Activated naive CD8-positive, alpha-beta T cell treated with anti-CD3 and anti-CD28 coated beads, Interleukin-2, amount 50 U/mL, for 24 hours (primary cell): ENCODE data around the gene SPACA7.

Experiments
- ATAC-seq: fragments of 150-1000 bp; cut with Tn5 transposase; one replicate; pipeline ENCODE4 v1.10.0; 2021
- DNase-seq: peaks from one replicate; pipeline ENCODE4 v3.0.0; 2021
- H3K27ac Mint-ChIP-seq: one replicate; pipeline ENCODE4 v1.8.0; 2021; ENCODE audit warnings: mild to moderate bottlenecking, mixed read lengths
- H3K27me3 Mint-ChIP-seq: one replicate; pipeline ENCODE4 v1.8.0; 2021; ENCODE audit warnings: mixed read lengths
- H3K36me3 Mint-ChIP-seq: one replicate; pipeline ENCODE4 v1.8.0; 2021; ENCODE audit warnings: low read depth, mixed read lengths
- H3K4me1 Mint-ChIP-seq: one replicate; pipeline ENCODE4 v1.8.0; 2021; ENCODE audit warnings: mixed read lengths
- H3K4me3 Mint-ChIP-seq: one replicate; pipeline ENCODE4 v1.8.0; 2021; ENCODE audit warnings: mild to moderate bottlenecking, moderate library complexity, mixed read lengths
- H3K9me3 Mint-ChIP-seq: one replicate; pipeline ENCODE4 v1.8.0; 2021; ENCODE audit warnings: mixed read lengths

Gene SPACA7

DNA sequence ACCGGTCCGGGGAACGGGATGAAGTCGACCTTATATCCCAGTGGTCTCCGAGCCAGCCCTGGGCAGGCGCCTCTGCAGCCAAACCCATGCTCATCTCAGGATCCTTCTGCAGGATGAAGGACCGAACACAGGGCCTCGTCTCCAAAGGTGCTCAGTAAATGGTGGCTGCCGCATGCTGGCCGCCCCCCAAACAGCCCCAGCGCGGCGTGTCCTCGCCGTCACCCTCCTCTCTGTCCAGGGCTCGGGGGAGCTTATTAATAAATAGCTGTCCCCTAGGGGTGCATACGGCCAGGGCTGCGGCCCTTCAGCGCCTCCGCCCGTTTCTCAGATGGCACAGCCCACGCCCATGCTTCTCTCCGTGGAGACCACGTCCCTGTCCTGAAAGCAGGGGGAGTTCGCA, 32.6 kb upstream of the SPACA7 start:
- no peak for ATAC-seq
- no peak overlapping the region for H3K4me3 Mint-ChIP-seq
- no peaks in the 10 kb centered on the region for H3K9me3 Mint-ChIP-seq
- H3K27me3 Mint-ChIP-seq, result peaks cover 24% of the 10 kb centered on the region
- H3K36me3 Mint-ChIP-seq, result no peaks in the 10 kb centered on the region
- DNase-seq, result no peak
- no peaks in the 10 kb centered on the region for H3K4me1 Mint-ChIP-seq
- no peak overlapping the region for H3K27ac Mint-ChIP-seq

DNA sequence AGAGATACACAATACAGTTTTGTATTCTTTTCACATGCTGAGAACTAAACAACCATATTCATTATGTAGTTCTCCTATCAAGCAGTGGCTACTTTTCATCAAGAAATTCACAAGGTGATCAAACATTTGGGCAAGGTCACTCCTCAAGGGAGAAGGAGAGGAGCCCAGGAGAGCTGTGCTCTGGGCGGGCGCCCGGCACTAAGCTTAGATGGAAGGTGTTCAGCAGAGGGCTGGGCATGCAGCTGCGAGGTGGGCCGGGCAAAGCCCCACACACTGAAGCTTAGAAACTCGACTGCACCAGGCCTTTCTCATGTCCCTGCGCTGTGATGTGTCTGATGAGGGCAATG, 30.4 kb upstream of the SPACA7 start:
- DNase-seq, result no peak
- Mint-ChIP-seq H3K4me3 (no peak overlapping the region), H3K27ac (no peak overlapping the region), H3K9me3 (no peaks in the 10 kb centered on the region), H3K36me3 (no peaks in the 10 kb centered on the region), H3K27me3 (peaks cover 29% of the 10 kb centered on the region), H3K4me1 (no peaks in the 10 kb centered on the region)
- no peak for ATAC-seq

- Mint-ChIP-seq H3K27me3 (peaks cover 29% of the 10 kb centered on the region), H3K4me3 (no peak overlapping the region), H3K36me3 (no peaks in the 10 kb centered on the region), H3K27ac (no peak overlapping the region), H3K4me1 (no peaks in the 10 kb centered on the region), H3K9me3 (no peaks in the 10 kb centered on the region)
- DNase-seq (no peak), ATAC-seq (no peak)
Measured at GRCh38 chr13:112346173-112346898, 29.8 kb upstream of the SPACA7 start.

- H3K9me3 Mint-ChIP-seq, result no peaks in the 10 kb centered on the region
- DNase-seq, result no peak
- H3K27me3 Mint-ChIP-seq, result peaks cover 29% of the 10 kb centered on the region
- no peak overlapping the region for H3K27ac Mint-ChIP-seq
- H3K36me3 Mint-ChIP-seq, result no peaks in the 10 kb centered on the region
- no peaks in the 10 kb centered on the region for H3K4me1 Mint-ChIP-seq
- no peak for ATAC-seq
- H3K4me3 Mint-ChIP-seq, result no peak overlapping the region
Measured at GRCh38 chr13:112346899-112347229, 29.3 kb upstream of the SPACA7 start.

- Mint-ChIP-seq H3K4me1 (no peaks in the 10 kb centered on the region), H3K4me3 (no peak overlapping the region), H3K9me3 (no peaks in the 10 kb centered on the region), H3K27ac (no peak overlapping the region), H3K27me3 (peaks cover 29% of the 10 kb centered on the region), H3K36me3 (no peaks in the 10 kb centered on the region)
- ATAC-seq (no peak), DNase-seq (no peak)
Measured at GRCh38 chr13:112347986-112348385, 28.2 kb upstream of the SPACA7 start.

GRCh38 chr13:112348642-112349345, 27.4 kb upstream of the SPACA7 start:
- Mint-ChIP-seq H3K4me1 (no peaks in the 10 kb centered on the region), H3K36me3 (no peaks in the 10 kb centered on the region), H3K4me3 (no peak overlapping the region), H3K9me3 (no peaks in the 10 kb centered on the region), H3K27me3 (peaks cover 29% of the 10 kb centered on the region), H3K27ac (no peak overlapping the region)
- ATAC-seq, result no peak
- no peak for DNase-seq

- no peaks in the 10 kb centered on the region for H3K36me3 Mint-ChIP-seq
- peaks cover 29% of the 10 kb centered on the region for H3K27me3 Mint-ChIP-seq
- H3K27ac Mint-ChIP-seq, result no peak overlapping the region
- H3K4me3 Mint-ChIP-seq, result no peak overlapping the region
- no peaks in the 10 kb centered on the region for H3K4me1 Mint-ChIP-seq
- DNase-seq, result no peak
- ATAC-seq, result no peak
- no peaks in the 10 kb centered on the region for H3K9me3 Mint-ChIP-seq
Measured at GRCh38 chr13:112349681-112350080, 26.5 kb upstream of the SPACA7 start.

DNA sequence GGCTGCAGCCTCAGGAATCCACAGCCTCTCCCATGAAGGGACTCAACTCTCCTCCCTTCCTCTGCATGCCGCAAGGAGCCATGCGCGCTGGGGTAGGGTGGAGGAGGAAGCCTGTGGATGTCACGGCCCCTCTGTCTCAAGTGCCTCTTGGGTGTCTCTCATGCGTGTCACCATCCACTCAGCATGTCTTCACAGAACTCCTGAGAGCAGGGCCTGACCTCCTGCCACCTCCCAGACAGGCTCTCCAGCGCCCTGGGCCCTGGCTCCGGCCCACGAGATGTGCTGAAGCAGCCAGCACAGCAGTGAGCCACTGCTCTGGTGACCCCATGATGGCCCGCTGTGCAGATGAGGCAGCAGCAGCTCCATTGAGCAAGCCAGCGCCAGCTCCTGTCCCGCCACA, 25.9 kb upstream of the SPACA7 start:
- Mint-ChIP-seq H3K36me3 (no peaks in the 10 kb centered on the region), H3K27me3 (peaks cover 29% of the 10 kb centered on the region)
- no peak for ATAC-seq

DNA sequence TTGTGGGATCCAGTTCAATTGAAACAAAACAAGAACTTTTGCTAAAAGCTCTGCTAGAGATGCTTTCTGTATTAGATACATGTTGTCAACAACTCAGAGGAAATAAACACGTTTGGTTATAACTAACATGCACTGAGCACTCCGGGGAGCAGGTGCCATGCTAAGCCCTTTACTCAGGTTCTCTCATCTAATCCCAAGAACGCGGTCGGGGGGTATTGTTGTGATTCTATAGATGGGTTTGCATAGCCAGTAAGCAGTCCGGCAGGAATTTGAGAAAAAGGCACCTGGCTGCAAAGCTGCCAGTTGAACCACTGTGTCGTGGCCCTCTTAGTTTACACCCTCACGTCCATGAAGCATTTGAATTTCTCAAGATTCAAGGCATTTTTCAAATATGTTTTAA, 24.3 kb upstream of the SPACA7 start:
- ATAC-seq, result no peak
- H3K4me3 Mint-ChIP-seq, result no peak overlapping the region
- no peak for DNase-seq
- H3K27ac Mint-ChIP-seq, result no peak overlapping the region
- H3K27me3 Mint-ChIP-seq, result peaks cover 19% of the 10 kb centered on the region
- no peaks in the 10 kb centered on the region for H3K36me3 Mint-ChIP-seq
- H3K9me3 Mint-ChIP-seq, result no peaks in the 10 kb centered on the region
- H3K4me1 Mint-ChIP-seq, result no peaks in the 10 kb centered on the region

More for the DNA sequence above, 25.9 kb upstream of the SPACA7 start:
- DNase-seq, result no peak
- no peaks in the 10 kb centered on the region for H3K9me3 Mint-ChIP-seq
- no peak overlapping the region for H3K4me3 Mint-ChIP-seq
- no peaks in the 10 kb centered on the region for H3K4me1 Mint-ChIP-seq
- H3K27ac Mint-ChIP-seq, result no peak overlapping the region

DNA sequence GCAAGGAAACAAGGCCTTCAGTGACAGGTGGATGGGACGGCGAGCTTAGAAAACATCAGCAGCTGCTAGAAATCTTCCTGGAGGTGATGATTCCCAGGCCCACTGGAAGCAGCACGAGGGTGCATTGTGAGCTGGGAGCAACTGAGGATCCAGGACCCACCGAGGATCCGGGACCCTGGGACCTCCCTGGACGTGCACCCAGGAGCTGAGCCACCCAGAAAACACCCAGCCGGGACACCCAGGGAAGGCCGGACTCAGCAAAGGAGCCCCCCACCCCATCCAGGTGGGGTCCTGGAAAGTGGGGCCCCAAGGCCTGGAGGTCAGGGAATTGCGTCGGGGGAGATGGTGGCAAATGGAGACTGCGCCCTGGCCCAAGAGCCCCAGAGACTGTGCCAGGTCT, 22.3 kb upstream of the SPACA7 start:
- Mint-ChIP-seq H3K9me3 (peaks cover 11% of the 10 kb centered on the region), H3K36me3 (no peaks in the 10 kb centered on the region), H3K4me3 (no peak overlapping the region), H3K27ac (no peak overlapping the region), H3K27me3 (peaks cover 3% of the 10 kb centered on the region), H3K4me1 (no peaks in the 10 kb centered on the region)
- ATAC-seq (no peak), DNase-seq (no peak)

DNA sequence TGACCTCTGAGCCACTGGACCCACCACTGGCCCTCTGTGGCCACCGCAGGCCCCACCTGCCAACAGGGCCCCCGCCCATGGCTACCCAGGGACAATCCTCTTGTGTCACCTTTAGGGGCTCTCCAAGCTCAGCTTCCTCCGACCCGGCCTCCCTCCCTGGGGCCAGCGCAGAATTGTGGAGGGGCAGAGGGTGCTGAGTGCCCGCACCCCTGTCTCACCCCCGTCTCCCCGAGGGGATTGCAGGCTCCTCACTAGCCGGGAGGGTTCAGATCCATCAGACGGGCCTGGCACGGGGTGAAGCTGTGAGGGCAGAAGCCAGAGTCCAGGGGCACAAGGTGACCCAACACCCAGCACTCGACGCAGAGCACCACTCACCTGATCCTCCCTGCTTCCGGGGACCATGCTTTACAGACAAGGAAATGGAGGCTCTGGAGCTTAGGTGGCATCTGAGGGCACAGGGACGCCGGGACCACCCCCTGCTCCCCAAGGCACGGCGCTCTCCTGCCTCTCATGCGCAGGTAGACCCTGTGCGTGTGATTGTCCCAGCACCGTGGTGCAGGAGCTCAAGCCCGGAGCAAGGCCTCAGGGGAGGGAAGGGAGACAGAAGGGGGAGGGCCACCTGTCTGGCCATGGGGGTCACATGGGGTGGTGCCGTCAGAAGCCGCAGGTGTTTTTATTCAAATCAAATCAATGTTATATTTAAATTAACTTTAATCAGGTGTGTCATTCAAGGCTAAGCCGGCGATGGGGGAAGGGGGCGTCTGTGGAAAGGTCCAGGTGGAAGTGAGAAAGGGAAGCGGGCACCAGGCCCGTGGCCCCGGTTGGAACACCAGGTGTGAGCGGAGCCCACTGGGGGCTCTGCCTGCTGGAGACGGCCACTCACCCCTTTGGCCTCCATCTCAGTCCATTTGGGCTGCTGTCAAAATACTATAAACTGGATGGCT, 21.6 kb upstream of the SPACA7 start:
- Mint-ChIP-seq H3K27me3 (no peaks in the 10 kb centered on the region), H3K27ac (no peak overlapping the region), H3K36me3 (no peaks in the 10 kb centered on the region), H3K4me1 (no peaks in the 10 kb centered on the region), H3K4me3 (no peak overlapping the region), H3K9me3 (peaks cover 11% of the 10 kb centered on the region)
- ATAC-seq, result no peak
- DNase-seq, result no peak

DNA sequence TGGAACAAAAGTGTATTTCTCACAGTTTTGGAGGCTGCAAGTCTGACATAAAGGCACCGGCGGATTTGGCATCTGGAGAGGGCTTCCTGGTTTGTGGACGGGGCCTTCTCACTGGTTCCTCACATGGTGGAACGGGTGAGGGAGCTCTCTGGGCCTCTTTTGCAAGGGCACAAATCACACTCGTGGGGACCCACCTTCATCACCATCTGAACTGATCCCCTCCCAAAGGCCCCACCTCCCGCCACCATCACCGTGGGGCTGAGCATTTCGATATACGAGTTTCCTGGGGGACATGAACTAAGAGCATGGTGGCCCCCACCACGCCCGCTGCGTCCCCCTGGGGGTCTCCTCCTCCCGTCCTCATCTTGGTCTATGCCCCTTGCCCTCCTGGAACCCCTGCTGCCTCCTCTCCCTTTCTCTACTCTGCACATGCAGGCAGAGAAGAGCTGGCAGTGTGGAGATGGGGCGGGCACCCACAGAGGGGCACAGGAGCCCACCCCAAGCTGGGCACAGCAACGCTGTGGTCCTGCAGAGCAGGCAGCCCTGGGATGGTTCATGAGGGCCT, 20.8 kb upstream of the SPACA7 start:
- H3K4me1 Mint-ChIP-seq, result no peaks in the 10 kb centered on the region
- no peak overlapping the region for H3K4me3 Mint-ChIP-seq
- no peaks in the 10 kb centered on the region for H3K36me3 Mint-ChIP-seq
- no peaks in the 10 kb centered on the region for H3K27me3 Mint-ChIP-seq
- H3K9me3 Mint-ChIP-seq, result peaks cover 11% of the 10 kb centered on the region
- H3K27ac Mint-ChIP-seq, result no peak overlapping the region
- DNase-seq (no peak), ATAC-seq (no peak)

DNA sequence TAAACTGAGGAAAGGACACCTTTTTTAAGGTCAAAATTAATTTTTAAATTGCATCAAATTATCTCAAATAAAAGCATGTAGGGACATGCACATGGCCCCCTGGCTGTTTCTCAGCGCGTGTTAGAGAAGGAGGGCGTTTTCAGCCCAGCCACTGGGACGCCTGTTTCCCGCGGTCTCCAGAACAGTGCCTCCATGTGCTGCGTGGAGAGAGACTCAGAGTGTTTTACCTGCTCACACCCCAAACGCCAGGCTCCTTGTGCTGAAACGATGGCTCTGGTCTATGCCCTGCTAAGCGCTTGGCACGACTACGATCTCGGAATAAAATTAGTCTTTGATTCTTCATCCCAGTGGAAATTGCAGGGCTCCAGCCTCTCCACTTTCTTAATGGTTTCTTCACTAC, 20.0 kb upstream of the SPACA7 start:
- no peak overlapping the region for H3K27ac Mint-ChIP-seq
- DNase-seq, result no peak
- no peaks in the 10 kb centered on the region for H3K27me3 Mint-ChIP-seq
- H3K4me1 Mint-ChIP-seq, result no peaks in the 10 kb centered on the region
- ATAC-seq, result no peak
- H3K9me3 Mint-ChIP-seq, result peaks cover 11% of the 10 kb centered on the region
- H3K36me3 Mint-ChIP-seq, result no peaks in the 10 kb centered on the region
- no peak overlapping the region for H3K4me3 Mint-ChIP-seq

DNA sequence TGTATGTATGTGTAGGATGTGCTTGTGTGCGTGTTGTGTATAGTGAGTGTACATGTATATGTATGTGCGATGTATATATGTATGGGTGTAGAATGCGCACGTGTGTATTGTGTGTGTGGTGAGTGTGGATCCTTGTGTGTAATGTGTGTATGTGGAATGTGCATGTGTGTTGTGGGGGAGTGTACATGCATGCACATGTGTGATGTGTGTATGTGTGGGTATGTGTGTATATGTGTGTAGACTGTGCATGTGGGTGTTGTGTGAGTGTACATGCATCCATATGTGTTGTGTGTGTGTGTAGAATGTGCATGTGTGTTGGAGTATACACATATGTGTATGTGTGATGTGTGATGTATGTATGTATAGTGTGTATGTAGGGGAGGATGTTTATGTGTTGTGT, 18.0 kb upstream of the SPACA7 start:
- no peak for DNase-seq
- peaks cover 11% of the 10 kb centered on the region for H3K9me3 Mint-ChIP-seq
- no peaks in the 10 kb centered on the region for H3K4me1 Mint-ChIP-seq
- no peak for ATAC-seq
- H3K27ac Mint-ChIP-seq, result no peak overlapping the region
- no peaks in the 10 kb centered on the region for H3K36me3 Mint-ChIP-seq
- H3K27me3 Mint-ChIP-seq, result peaks cover 2% of the 10 kb centered on the region
- H3K4me3 Mint-ChIP-seq, result no peak overlapping the region

GRCh38 chr13:112362021-112362420, 14.1 kb upstream of the SPACA7 start:
- DNase-seq (no peak), ATAC-seq (no peak)
- Mint-ChIP-seq H3K4me3 (no peak overlapping the region), H3K36me3 (no peaks in the 10 kb centered on the region), H3K27ac (no peak overlapping the region), H3K27me3 (peaks cover 4% of the 10 kb centered on the region), H3K4me1 (no peaks in the 10 kb centered on the region), H3K9me3 (peaks cover 12% of the 10 kb centered on the region)
